HG03135 (cell line): ENCODE measurements around the gene POLR3H.
"Not testable (repeated sequence)": the region's sequence is repeated elsewhere in the genome, so short reads cannot be mapped to it uniquely, and the experiment has no call there.

Source experiments
- ATAC-seq: cut with Tn5 transposase; IDR thresholded peaks from one replicate; pipeline ENCODE4 v1.9.1; 2021; ENCODE audit warnings: mild to moderate bottlenecking, moderate library complexity; ENCODE audit not compliant: unreplicated experiment

The POLR3H gene, protein sequence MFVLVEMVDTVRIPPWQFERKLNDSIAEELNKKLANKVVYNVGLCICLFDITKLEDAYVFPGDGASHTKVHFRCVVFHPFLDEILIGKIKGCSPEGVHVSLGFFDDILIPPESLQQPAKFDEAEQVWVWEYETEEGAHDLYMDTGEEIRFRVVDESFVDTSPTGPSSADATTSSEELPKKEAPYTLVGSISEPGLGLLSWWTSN

DNA sequence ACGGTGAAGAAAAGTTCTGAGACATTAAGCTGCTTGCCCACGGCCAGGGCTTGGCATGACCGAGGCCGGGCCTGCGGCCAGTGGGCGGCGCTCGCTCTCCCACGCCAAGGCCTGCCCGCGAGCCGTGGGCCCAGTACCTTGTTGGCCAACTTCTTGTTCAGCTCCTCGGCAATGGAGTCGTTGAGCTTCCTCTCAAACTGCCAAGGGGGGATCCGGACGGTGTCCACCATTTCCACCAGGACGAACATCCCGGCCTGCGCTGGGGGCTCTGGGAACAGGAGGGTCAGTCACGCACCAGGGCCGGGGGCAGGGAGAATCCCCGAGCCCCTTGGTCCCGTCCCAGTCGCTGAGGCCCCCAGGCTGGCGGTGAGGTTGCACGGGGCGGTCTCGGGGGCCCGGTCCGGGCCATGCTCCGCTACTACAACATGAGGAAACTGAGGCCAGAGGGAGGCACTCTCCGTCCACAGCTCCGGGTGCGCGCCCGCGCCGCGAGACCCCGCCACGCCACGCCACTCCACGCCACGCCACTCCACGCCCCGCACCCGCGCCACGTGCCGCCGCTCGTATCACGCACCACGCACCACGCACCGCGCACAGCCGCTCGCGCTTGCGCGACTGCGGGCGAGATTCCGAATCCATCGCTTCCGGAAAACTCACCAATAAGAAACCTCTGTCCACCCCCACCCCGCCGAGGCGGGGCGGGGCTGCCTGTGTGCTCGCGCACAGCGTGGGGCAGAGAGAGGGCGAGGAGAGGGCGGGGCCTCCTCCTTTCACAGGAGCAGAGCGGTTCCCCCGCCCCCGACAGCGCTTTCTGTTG is at the start of gene POLR3H:
TSS of gene POLR3H (minus strand) at position 617 of the 817 bp plus-strand sequence. CDS start at position 248, 369 bp downstream.
- peak; percentile 93 for ATAC-seq

DNA sequence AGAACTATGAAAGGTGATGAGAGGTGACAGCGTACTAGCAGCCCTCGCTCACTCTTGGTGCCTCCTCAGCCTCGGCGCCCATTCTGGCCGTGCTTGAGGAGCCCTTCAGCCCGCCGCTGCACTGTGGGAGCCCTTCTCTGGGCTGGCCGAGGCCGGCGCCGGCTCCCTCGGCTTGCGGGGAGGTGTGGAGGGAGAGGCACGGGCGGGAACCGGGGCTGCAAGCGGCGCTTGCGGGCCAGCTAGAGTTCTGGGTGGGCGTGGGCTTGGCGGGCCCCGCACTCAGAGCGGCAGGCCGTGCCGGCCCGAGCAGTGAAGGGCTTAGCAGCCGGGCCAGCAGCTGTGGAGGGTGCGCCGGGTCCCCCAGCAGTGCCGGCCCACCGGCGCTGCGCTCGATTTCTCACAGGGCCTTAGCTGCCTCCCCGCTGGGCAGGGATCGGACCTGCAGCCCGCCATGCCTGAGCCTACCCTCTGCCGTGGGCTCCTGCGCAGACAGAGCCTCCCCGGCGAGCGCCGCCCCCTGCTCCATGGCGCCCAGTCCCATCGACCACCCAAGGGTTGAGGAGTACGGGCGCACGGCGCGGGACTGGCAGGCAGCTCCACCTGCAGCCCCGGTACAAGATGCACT is 49.2 kb upstream of the POLR3H start:
- not testable (repeated sequence) for ATAC-seq

DNA sequence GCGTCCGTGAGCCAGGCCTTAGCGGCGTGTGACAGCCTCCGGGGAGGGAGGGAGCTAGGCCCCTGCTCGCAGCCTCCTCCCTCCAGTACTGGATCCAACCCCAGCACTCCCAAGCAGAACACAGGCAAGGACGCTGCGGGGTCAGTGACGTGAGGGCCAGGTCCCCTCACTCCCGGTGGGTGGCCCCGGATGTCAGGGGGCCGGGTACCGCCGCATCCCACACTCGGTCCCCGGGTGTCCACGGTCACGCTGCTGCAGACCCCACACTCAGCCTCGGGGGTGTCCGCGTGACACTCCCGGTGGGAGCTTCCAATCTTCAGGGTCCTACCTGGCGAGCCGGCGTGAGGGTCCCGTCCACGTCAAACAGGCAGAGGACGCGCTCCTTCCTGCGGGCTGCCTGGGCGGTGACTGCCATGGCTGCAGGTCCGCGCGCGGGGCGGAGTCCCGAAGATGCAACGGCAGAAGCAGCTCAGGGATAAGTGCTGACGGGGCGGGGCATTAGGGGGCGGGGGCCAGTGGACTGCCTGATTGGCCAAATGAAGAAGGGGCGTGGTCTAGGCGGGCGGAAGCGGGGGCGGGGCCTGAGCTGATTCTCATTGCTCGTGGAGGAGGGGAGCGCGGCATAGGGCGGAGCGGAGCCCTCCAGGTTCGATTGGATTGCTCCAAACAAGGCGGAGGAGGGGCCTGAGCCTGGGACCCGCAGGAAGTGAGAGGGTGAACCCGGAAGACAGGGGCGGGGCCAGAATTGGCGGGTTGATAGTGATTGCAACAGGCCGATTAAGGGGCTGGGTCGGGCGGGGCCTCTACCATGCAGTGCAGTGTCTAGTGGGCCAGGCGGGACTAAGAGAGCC is 45.3 kb upstream of the POLR3H start, which contains the start of gene PMM1:
TSS of gene PMM1 (minus strand) at position 450 of the 851 bp plus-strand sequence. CDS start at position 415, 35 bp downstream.
- ATAC-seq: peak; percentile 88

DNA sequence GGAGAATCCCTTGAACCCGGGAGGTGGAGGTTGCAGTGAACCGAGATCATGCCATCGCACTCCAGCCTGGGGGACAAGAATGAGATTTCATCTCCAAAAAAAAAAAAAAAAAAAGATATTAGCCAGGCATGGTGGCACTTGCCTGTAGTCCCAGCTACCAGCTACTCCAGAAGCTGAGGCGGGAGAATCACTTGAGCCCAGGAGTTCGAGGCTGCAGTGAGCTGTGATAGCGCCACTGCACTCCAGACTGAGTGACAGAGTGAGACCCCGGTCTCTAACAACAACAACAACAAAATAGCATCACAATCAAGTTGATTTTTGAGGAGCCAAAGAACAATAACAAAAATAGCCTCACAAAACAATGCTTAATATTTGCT is 43.1 kb upstream of the POLR3H start:
- no peak for ATAC-seq

DNA sequence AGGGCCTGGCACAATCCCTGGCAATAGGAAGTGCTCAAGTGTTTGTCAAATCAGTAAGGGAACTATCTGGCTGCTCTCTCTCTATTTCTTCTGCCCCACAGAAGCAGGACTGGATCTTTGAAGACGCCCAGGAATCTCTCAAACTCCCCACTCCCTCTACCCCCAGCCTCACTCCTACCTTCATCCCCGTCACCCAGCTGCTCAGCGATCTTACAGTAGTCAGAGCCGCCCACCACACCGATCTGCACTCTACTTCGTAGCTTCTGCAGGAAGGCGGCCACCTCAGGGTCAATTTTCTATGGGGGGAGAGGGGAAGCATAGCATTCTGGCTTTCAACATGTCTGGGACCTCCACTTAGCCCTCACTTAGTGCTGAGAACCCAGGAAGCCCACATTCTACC is 41.6 kb upstream of the POLR3H start:
- ATAC-seq: no peak

DNA sequence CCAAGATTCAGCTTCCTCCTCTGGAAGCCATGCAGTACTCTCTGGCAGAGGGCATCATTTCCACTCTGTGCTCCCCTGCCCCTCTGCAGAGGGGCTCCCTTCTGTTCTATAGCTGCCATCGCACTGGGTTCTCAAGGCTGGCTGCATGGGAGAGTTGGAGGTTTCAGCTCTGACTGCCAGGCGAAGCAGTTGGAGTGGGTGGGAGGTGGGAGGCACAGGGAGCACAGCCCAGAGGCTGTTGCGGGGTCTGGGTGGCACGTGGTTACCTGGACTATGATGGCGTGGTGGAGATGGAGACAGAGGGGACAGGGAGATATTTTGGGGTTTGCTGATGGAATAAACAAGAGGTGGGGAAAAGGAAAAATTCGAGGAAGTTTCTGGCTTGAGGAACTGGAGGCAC is 40.6 kb upstream of the POLR3H start:
- ATAC-seq: no peak

DNA sequence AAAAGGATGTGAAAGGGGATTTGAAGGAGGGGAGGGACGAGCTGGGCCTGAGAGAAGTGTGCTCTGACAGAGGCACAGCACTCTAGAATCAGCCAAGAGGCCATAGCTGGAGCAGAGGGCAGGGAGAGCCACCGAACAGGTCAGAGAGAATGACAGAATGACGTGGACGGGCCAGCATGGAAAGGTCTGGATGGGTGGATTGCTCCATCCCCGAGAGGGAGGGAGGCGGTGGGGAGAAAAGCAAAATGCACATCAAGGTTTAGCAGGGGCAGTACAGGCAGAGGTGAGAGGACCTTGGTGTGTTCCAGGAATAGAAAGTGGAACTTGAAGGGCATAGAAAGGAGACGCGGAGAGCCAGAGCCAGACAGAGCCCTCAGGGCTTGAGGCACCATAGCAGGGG is 38.4 kb upstream of the POLR3H start:
- ATAC-seq: no peak

DNA sequence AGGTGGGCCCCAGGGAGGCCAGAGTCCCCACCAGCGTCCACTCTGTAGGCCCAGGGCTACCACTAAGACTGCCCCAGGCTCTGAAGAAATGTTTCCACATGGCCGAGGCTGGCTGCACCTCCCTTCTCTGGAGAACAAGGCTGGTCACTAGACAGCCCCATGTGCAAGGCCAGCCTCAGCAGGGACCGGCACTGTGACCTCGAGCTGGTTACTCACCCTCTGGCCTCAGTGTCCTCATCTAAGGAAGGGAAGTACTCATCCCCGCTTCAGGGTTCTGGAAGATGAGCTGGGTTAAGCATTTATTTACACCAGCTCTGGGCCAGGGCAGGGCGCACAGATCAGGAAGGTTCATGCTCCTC is 35.7 kb upstream of the POLR3H start:
- no peak for ATAC-seq

DNA sequence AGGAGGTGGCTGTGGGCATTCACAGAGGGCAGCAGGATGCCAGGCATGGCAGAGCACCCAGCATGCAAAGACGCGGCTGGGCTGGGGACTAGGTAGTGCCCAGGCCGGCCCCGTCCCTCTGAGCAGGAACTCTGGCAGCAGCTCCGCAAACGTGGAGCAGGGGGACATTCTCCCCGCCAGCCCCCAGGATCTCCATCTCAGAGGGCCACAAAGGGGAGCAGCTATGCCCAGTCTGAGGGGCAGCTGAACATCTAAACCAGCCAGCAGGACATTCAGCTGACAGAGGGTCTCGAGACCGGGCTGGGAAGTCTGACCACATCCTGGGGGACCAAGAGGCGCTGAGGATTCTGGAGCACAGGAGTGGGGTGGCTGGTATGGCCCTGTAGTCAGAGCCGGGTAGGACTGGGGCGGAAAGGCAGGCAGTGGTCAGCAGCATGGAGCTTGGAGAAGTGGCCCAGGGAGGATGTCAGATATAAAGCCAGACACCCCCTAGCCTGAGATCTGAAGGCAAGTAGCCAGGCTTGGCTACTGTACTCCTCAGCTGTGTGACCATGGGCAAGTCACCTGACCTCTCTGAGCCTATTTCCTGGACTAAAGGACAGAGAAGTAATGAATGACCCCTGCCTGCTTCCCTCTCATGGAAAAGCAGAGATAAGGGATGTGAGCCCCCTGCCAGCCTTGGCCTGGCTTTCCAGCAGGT is 35.2 kb upstream of the POLR3H start:
- ATAC-seq: no peak

DNA sequence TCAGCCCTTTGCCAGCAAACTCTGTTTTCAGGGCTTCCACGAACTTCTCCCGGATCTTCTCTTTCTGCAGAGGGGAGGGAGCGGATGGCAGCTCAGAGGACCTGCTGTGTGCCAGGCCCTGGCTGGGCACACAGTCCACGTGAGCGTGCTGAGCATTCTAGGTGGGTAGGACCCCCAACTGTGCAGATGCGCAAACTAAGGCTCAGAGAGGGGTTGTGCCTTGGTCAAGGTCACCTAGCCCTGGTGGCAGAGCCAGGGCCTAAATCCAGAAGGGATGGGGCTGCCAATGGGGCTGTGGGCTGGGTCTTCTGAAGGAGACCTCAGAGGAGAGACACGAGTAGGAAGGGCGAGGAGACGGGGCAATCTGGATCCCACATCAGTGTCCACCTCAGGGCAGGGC is 34.5 kb upstream of the POLR3H start:
- ATAC-seq: no peak

DNA sequence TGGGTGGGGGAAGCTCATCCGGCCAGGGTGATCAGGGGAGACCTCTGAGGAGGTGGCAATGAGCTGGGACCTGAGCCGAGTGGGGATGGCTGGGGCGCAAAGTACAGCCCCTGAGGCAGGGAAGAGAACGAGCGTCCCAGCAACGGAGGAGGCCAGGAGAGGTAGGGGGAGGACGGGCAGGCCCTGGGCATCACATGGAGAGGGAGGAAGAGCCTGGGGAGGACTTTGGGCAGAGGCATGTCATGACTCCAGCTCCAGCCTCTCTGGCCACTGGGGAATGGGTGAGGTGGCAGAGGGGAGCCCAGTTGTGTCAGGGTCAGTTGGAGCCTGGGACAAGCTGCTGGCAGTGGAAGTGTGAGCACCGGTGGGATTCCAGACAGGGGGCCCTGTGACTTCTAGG is 33.8 kb upstream of the POLR3H start:
- ATAC-seq: no peak

DNA sequence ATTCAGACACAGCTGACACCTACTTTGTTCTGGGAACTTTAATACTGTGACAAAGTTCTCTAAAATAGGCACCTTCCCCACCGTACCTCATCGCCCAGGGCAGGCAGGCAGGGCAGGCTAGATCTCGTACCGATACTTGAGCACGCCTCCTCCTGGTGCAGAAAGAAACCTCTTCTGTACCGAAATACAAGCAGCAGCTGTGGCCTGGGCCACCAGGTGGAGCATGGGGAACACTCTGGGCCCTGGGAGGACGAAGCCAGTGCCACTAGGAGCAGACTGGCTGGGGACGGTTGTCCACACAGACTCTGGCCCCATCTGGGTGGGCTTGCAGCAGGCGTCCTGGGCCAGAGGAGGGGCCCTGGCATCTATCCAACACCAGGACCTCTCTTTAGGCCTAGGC is 32.6 kb upstream of the POLR3H start:
- no peak for ATAC-seq

DNA sequence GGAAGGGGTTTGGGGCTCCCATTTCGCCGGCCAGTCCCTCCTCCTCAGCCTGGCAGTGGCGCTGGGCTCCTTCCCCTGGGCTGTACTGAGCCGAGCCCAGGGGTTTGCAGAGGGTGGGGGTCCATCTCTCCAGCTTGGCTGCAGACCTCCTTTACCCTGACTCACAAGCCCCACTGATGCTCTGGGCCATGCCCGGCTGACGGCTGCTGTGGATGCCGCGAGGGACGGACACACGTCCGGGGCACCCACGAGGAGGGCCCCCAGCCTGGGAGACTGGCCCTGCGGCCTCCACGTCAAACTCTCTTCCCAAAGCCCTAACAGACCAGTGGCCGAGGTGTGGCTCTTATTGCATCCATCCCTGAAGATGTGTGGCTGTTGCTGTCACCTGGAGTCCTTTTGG is 31.3 kb upstream of the POLR3H start:
- ATAC-seq: no peak

DNA sequence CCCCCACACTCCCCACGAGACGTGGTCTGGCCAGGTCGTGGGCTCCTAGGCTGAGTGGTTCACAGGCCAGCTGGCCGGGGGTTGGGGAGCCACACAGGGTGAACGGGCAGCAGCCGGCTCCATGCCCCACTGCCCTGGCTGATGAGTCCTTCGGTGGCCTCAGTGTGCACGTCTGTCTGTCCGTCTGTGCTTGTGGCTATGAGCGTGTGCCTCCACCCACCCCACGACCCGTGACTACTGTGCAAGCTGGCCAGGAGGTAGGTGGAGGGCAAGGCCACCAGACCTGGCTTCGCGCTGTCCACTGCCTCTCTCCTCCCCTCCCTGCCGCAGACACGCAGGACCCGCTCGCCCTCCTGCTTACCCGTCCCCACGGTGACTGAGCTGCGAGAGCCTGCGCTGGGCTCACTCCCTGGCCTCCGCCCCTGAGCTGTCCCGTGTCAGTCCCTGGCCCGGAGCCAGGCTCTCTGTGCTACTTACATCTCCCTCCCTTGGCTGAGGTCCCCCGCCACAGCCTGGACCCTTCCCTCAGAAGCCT is 30.6 kb upstream of the POLR3H start:
- no peak for ATAC-seq

DNA sequence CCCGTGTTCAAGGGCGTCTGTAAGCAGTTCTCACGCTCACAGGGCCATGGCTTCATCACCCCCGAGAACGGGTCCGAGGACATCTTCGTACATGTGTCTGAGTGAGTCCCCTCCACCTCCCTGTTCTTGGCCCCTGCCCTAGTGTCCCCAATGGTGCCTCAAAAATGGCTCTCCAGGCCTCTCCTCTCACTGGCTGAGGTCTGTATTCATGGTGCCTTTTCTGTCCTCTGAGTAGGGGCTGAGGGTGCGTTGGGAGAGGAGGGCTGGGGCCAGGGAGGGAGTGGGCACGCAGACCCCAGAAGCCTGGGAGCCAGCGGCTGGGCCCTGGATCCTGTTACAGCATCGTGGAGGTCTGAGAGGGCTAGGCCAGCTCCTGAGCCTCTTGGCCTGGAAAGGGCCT is 29.4 kb upstream of the POLR3H start:
- no peak for ATAC-seq

DNA sequence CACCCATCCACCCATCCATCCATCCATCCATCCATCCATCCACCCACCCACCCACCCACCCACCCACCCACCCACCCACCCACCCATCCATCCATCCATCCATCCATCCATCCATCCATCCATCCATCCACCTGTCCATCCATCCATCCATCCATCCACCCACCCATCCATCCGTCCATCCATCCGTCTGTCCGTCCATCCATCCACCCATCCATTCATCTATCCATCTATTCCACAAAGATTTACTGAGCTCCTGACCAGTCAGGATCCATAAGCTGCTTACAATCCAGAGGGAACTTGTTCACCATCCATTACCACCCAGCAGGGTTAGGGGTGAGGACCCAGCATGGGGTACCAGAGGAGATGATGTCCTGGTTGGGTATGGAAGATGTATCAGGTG is 28.0 kb upstream of the POLR3H start:
- not testable (repeated sequence) for ATAC-seq

DNA sequence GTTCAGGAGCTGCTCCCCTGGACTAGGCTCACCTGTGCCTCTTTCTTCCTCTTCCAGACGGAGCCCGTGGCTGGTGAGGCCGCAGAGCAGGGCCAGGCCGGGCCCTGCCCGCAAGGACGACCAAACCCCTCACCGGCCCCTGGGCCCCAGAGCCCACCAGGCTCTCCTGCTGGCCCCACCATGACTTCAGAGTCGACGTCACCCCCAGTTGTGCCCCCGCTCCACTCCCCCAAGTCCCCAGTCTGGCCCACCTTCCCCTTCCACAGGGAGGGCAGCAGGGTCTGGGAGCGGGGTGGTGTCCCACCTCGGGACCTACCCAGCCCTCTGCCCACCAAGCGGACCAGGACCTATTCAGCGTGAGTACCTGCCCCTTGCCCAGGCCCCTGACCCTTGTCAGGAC is 27.5 kb upstream of the POLR3H start:
- no peak for ATAC-seq

DNA sequence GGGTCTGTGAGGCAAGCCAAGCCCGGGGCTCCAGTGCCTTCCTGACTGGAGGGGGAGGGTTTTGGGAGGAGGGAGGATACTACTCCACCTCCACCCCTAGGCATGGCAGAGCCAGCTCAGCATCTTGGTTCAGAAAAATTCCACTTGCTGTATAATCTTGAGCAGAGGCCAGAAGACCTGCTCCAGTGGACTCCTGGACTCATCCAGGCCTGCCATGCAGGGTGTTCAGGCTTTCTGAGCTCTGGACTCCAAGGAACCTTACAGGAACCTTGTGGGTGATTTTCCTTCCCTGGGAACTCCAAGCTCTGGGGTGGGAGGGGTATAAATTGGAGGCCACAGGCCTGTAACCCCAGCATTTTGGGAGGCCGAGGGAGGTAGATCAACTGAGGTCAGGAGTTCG is 26.0 kb upstream of the POLR3H start:
- ATAC-seq: no peak

DNA sequence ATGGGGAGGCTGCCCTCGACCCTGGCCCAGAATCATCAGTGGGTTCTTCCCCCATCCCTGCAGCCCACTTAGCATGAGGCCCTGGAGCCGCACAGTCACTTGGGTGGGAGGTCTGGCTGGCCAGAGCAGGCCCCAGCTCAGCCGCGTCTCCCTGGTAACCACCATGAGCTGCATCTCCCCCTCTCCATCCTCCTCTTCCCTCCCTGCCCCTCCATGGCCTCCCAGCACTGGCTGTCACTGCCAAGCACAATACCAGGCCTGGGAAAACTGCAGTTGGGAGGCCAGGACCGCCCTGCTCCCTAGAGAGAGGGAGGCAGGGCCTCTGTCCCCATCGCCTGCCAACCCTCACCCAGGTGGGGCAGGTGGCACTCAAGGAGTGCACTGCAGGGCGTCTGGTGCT is 24.5 kb upstream of the POLR3H start:
- ATAC-seq: no peak

DNA sequence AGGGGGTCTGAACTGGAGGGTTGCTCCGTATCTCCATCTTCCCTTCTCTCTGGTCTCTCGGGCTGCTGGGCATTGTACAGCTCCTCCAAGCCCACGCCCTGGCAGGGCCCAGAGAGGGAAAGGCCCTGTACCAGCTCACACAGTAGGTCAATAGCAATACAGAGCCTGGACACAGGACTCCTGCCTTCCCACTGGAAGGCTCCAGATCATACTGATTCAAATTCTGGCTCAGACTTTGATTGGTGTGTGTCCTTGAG is 23.2 kb upstream of the POLR3H start:
- no peak for ATAC-seq
